Mesendoderm (in vitro differentiated cells): ENCODE measurements around the gene RPL34.

Source experiments
- DNase-seq: peaks from one replicate; pipeline ENCODE4 v3.0.0; 2013
- H2AK5ac ChIP-seq: 2 replicates; pipeline ENCODE4 v1.6.1; 2013; ENCODE audit warnings: low read length, inconsistent platforms
- H2BK120ac ChIP-seq: 2 replicates; pipeline ENCODE4 v1.6.1; 2013; ENCODE audit warnings: low read depth, mild to moderate bottlenecking, low read length, moderate library complexity, mixed read lengths
- H2BK15ac ChIP-seq: replicated peaks from 2 replicates; pipeline ENCODE4 v1.6.1; 2013; ENCODE audit warnings: low read depth, mild to moderate bottlenecking, moderate library complexity
- H2BK5ac ChIP-seq: 2 replicates; pipeline ENCODE4 v1.6.1; 2013; ENCODE audit warnings: low read length, inconsistent platforms
- H3K18ac ChIP-seq: 2 replicates; pipeline ENCODE4 v1.6.1; 2013; ENCODE audit warnings: mild to moderate bottlenecking, low read length, mixed read lengths
- H3K23ac ChIP-seq: one replicate; pipeline ENCODE4 v1.6.1; 2013; ENCODE audit warnings: low read length
- H3K27ac ChIP-seq: 2 replicates; pipeline ENCODE4 v1.5.1; 2013; ENCODE audit warnings: low read depth, mild to moderate bottlenecking, inconsistent platforms, low read length, moderate library complexity
- H3K27me3 ChIP-seq: 2 replicates; pipeline ENCODE4 v1.6.1; 2013; ENCODE audit warnings: low read length, control low read depth, mild to moderate bottlenecking, inconsistent platforms; ENCODE audit not compliant: insufficient read depth, poor library complexity
- H3K36me3 ChIP-seq: 2 replicates; pipeline ENCODE4 v1.6.1; 2013; ENCODE audit warnings: low read length, inconsistent platforms; ENCODE audit not compliant: control insufficient read depth, insufficient read depth
- H3K4ac ChIP-seq: one replicate; pipeline ENCODE4 v1.6.1; 2013; ENCODE audit warnings: low read depth, mild to moderate bottlenecking, low read length, moderate library complexity
- H3K4me1 ChIP-seq: 2 replicates; pipeline ENCODE4 v1.6.1; 2013; ENCODE audit warnings: low read depth, low read length, inconsistent platforms; ENCODE audit not compliant: control insufficient read depth
- H3K4me2 ChIP-seq: 2 replicates; pipeline ENCODE4 v1.6.1; 2013; ENCODE audit warnings: low read length
- H3K4me3 ChIP-seq: 2 replicates; pipeline ENCODE4 v1.5.1; 2013; ENCODE audit warnings: mild to moderate bottlenecking, low read length
- H3K56ac ChIP-seq: one replicate; pipeline ENCODE4 v1.6.1; 2013; ENCODE audit warnings: low read length
- H3K79me1 ChIP-seq: 2 replicates; pipeline ENCODE4 v1.6.1; 2013; ENCODE audit warnings: low read length, inconsistent platforms
- H3K79me2 ChIP-seq: 2 replicates; pipeline ENCODE4 v1.6.1; 2013; ENCODE audit warnings: mild to moderate bottlenecking, low read length; ENCODE audit not compliant: control insufficient read depth, insufficient read depth
- H3K9ac ChIP-seq: 2 replicates; pipeline ENCODE4 v1.6.1; 2013; ENCODE audit warnings: low read length, inconsistent platforms
- H4K5ac ChIP-seq: one replicate; pipeline ENCODE4 v1.6.1; 2013; ENCODE audit warnings: low read length
- H4K8ac ChIP-seq: one replicate; pipeline ENCODE4 v1.6.1; 2013; ENCODE audit warnings: low read depth, mild to moderate bottlenecking, control low read depth, low read length, moderate library complexity
- WGBS: extraction: QIAGEN DNeasy Blood & Tissue Kit; methylation state at CpG from one replicate; pipeline ENCODE4 v1.1.7; 2013; ENCODE audit warnings: low lambda C conversion rate, missing lambda C conversion rate; ENCODE audit not compliant: insufficient coverage; ENCODE audit errors: extremely low coverage; 5-methylcytosine and 5-hydroxymethylcytosine counted together

RPL34 gene

DNA sequence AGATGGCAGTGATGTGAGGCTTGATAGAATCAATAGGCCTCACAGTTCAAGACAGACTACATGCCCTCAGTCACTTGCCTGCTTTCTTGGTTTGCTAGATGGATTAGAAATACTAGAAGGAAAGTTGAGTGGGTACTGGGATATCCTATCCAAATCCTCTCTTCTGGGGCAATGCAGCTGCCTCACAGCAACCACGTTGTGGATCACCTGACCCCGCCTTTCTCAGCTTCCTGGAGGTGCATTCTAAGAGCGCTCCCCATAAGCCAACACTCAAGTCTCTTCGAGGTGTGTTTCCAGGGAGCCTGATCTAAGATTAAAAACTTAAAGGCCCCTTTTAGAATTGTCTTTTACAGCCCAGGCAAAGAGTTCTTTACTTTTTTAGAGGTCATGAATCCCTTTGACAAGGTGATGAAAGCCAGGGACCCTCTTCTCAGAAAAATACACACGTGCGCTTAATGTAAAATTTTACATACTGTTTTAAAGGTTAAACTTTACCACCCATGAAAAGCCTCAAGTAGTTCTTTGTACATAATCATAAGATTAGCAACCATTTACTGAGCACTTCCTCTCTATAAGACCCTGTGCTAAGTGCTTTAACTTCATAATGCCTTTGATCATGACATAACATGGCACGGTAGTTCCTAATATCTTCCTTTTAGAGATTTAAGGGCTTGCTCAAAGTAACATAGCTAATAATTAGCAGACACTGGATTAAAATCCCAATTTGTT, 840 bp upstream of the RPL34 start:
- no peak overlapping the region for H2BK120ac ChIP-seq

DNA sequence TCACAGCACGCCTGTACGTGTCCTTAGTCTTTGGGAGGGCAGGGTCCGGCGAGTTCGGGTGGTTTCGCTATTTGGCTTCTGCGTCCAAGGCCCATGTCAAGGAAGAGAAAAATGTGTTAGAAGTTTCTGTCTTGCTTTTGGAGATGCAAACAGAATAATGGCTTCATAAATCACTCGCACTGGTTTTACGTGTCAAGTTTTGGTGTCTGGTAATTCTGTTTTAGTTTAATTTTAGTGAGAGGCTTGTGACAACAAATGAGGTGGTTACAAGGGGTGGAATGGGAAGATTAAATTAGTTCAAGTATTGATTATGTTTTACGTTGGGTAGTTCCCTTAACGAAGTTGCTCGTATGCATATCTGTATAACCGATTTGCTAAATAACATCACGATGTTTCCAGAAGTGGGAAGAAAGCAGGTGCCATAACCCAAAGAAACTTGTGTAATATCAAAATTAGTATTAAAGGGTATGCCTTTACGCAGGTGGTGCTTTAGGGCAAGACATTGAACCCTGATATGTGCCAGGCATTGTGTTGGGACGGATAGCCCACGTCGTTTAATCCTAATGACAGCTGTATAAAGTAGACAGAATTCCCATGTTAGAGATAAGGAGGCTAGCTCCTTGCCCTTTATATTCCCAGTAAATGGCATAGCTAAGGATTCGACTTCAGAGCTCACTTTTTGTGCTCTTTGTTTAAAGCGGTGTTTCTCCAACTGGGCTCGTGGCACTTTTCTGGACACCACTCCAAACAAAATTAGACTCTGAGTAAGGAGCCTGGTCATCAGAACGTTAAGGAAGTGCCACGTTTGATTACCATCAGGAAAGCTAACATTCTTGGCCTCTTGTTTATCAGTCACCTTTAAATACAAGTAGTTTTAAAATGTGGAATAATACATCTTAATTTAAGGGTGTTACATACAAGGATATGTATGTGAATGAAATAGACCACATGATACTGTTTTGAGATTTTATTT, 843 bp downstream of the RPL34 start:
- no CpG with 5 or more reads among the region's 23 CpGs for WGBS
- Histone ChIP-seq H3K79me2 (peaks cover 36% of the 10 kb centered on the region), H3K9ac (peak overlapping the region; percentile 99), H3K18ac (peak overlapping the region; percentile 17), H3K27me3 (no peaks in the 10 kb centered on the region), H3K4me2 (peak overlapping the region; percentile 82), H2AK5ac (peak overlapping the region; percentile 66), H3K4ac (peak overlapping the region; percentile 95), H3K56ac (peak overlapping the region; percentile 95), H3K4me1 (no peaks in the 10 kb centered on the region), H2BK120ac (no peak overlapping the region), H2BK15ac (no peak overlapping the region), H3K79me1 (peaks cover 3% of the 10 kb centered on the region), H3K36me3 (peaks cover 9% of the 10 kb centered on the region), H3K4me3 (peak overlapping the region; percentile 96), H4K8ac (no peak overlapping the region), H4K5ac (peak overlapping the region; percentile 94), H3K27ac (no peak overlapping the region), H2BK5ac (peak overlapping the region; percentile 69), H3K23ac (peak overlapping the region; percentile 32)
- DNase-seq = no peak

More for the DNA sequence above, 840 bp upstream of the RPL34 start:
- DNase-seq = no peak
- no peak overlapping the region for H2BK5ac ChIP-seq
- no peak overlapping the region for H3K23ac ChIP-seq
- H2BK15ac ChIP-seq = no peak overlapping the region
- H3K79me2 ChIP-seq = peaks cover 36% of the 10 kb centered on the region
- H3K36me3 ChIP-seq = peaks cover 4% of the 10 kb centered on the region
- H3K4me2 ChIP-seq = no peak overlapping the region
- H4K5ac ChIP-seq = no peak overlapping the region
- no peaks in the 10 kb centered on the region for H3K27me3 ChIP-seq
- H3K79me1 ChIP-seq = no peaks in the 10 kb centered on the region
- no peak overlapping the region for H3K4me3 ChIP-seq
- no peak overlapping the region for H2AK5ac ChIP-seq
- H3K18ac ChIP-seq = no peak overlapping the region
- no peaks in the 10 kb centered on the region for H3K4me1 ChIP-seq
- no peak overlapping the region for H3K27ac ChIP-seq
- WGBS = no CpG with 5 or more reads among the region's 7 CpGs
- no peak overlapping the region for H4K8ac ChIP-seq
- H3K56ac ChIP-seq = no peak overlapping the region
- H3K4ac ChIP-seq = no peak overlapping the region
- H3K9ac ChIP-seq = no peak overlapping the region

DNA sequence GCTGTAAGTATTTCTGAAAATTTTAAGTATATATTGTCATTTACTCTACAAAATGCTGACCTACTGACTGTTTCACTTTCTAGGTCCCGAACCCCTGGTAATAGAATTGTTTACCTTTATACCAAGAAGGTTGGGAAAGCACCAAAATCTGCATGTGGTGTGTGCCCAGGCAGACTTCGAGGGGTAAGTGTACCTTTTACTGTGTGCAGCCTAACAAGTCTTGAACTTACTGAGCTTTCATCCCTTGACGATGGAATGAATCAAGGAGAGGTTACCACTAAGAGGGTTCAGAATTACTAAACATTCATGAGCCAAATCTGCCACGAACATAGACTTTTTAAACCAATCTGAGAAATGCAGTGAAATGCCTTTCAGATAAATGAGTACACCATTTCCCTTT, 1.6 kb downstream of the RPL34 start:
- H2AK5ac ChIP-seq = no peak overlapping the region
- no peak overlapping the region for H3K18ac ChIP-seq
- peak overlapping the region; percentile 25 for H3K4me2 ChIP-seq
- no peak overlapping the region for H2BK5ac ChIP-seq
- no peak overlapping the region for H3K27ac ChIP-seq
- H3K4me3 ChIP-seq = no peak overlapping the region
- no peak overlapping the region for H4K8ac ChIP-seq
- peaks cover 9% of the 10 kb centered on the region for H3K36me3 ChIP-seq
- H3K27me3 ChIP-seq = no peaks in the 10 kb centered on the region
- H3K4me1 ChIP-seq = no peaks in the 10 kb centered on the region
- H3K9ac ChIP-seq = peak overlapping the region; percentile 57
- no peak overlapping the region for H3K23ac ChIP-seq
- H3K56ac ChIP-seq = peak overlapping the region; percentile 19
- H2BK15ac ChIP-seq = no peak overlapping the region
- DNase-seq = no peak
- peaks cover 3% of the 10 kb centered on the region for H3K79me1 ChIP-seq
- H3K79me2 ChIP-seq = peaks cover 36% of the 10 kb centered on the region
- no peak overlapping the region for H3K4ac ChIP-seq
- no CpG with 5 or more reads among the region's 4 CpGs for WGBS
- H2BK120ac ChIP-seq = no peak overlapping the region
- H4K5ac ChIP-seq = no peak overlapping the region

DNA sequence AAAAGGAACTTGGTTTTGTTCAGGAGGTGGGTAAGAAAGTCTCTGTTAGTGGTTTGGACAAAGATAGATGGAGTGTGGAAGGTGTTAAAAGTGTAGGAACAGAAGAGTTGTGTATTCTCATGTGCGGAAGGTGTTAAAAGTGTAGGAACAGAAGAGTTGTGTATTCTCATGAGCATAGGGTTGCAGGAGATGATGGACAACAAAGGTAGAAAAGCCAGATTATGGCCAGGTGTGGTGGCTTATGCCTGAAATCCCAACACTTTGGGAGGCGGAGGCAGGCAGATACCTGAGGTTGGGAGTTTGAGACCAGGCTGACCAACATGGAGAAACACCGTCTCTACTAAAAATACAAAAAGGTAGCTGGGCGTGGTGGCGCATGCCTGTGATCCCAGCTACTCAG, 2.5 kb downstream of the RPL34 start:
- Histone ChIP-seq H3K36me3 (peaks cover 9% of the 10 kb centered on the region), H2BK5ac (no peak overlapping the region), H3K27me3 (no peaks in the 10 kb centered on the region), H3K18ac (no peak overlapping the region), H2BK15ac (no peak overlapping the region), H4K5ac (no peak overlapping the region), H4K8ac (no peak overlapping the region), H3K9ac (peak overlapping the region; percentile 19), H2BK120ac (no peak overlapping the region), H3K23ac (no peak overlapping the region), H3K27ac (no peak overlapping the region), H3K4ac (no peak overlapping the region), H3K4me3 (no peak overlapping the region), H3K79me1 (peaks cover 3% of the 10 kb centered on the region), H3K4me1 (no peaks in the 10 kb centered on the region), H3K79me2 (peaks cover 36% of the 10 kb centered on the region), H3K56ac (peak overlapping the region; percentile 67), H2AK5ac (no peak overlapping the region), H3K4me2 (peak overlapping the region; percentile 40)
- no peak for DNase-seq
- WGBS = 100% methylated on average over 1 of the region's 5 CpGs

GRCh38 chr4:108624263-108625056, 4.1 kb downstream of the RPL34 start:
- Histone ChIP-seq H3K27ac (no peak overlapping the region), H2BK120ac (no peak overlapping the region), H3K23ac (no peak overlapping the region), H4K5ac (no peak overlapping the region), H3K27me3 (no peaks in the 10 kb centered on the region), H3K56ac (no peak overlapping the region), H3K4me3 (no peak overlapping the region), H2BK5ac (no peak overlapping the region), H4K8ac (no peak overlapping the region), H3K4ac (no peak overlapping the region), H3K36me3 (peaks cover 9% of the 10 kb centered on the region), H3K4me2 (no peak overlapping the region), H2BK15ac (no peak overlapping the region), H3K4me1 (no peaks in the 10 kb centered on the region), H3K79me2 (peaks cover 36% of the 10 kb centered on the region), H3K18ac (no peak overlapping the region), H2AK5ac (no peak overlapping the region), H3K79me1 (peaks cover 3% of the 10 kb centered on the region), H3K9ac (peak overlapping the region; percentile 19)
- DNase-seq = no peak
- WGBS = no CpG with 5 or more reads among the region's 2 CpGs
